NCI-H2227 treated with DMSO at 0.1 percent for 48 hours (cell line): ENCODE data around the gene SPATS2L.
"Not testable (repeated sequence)": the region's sequence is repeated elsewhere in the genome, so short reads cannot be mapped to it uniquely, and the experiment has no call there.

ENCODE experiments used
- DNase-seq: peaks from one replicate; lab custom pipeline; 2025; lab: John Stamatoyannopoulos, UW

The SPATS2L gene

GRCh38 chr2:200320991-200321390 is 14.5 kb downstream of the SPATS2L start:
- DNase-seq = no peak

- DNase-seq = no peak
Observed at GRCh38 chr2:200321780-200322534, 15.5 kb downstream of the SPATS2L start.

DNA sequence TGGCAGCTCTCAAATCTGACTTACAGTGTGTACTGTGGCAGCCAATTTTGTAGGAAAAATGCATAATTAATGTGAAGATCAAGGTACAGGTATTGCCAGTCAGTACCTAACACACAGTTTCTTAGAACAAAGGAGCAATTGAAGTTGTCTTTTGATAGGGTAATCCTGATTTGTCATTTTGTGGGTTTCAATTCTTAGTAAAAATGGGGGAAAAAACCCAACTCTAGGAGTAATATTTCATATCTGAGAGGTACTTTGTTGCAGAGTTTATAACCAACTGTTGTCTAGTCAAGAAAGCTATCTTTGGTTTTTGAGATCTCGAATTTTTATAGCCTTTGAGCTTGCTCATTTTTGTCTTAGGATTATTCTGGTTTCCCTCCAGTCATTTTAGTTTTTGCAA is 16.1 kb downstream of the SPATS2L start:
- DNase-seq = no peak

- no peak for DNase-seq
Observed at GRCh38 chr2:200324362-200324761, 17.9 kb downstream of the SPATS2L start.

GRCh38 chr2:200329384-200329783 is 22.9 kb downstream of the SPATS2L start:
- no peak for DNase-seq

- DNase-seq = no peak
Observed at GRCh38 chr2:200329798-200330197, 23.3 kb downstream of the SPATS2L start.

GRCh38 chr2:200330351-200331060 is 24.0 kb downstream of the SPATS2L start:
- DNase-seq = no peak

DNA sequence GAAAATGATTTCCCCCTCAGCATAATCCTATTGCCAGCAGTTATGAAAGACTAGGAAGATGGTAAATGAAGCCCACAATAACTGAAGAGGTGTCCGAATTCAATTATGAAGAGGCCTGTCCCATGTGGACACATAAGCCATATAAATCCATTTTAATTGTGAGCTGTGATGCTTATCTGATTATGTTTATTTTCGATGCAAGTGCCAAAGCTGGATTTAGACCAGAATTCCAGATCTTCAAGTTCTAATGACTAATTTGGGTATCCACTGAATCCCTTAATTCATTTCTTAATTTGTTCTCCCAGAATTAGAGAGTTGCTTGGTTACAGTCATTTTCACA is 24.5 kb downstream of the SPATS2L start:
- no peak for DNase-seq

- no peak for DNase-seq
Observed at GRCh38 chr2:200335657-200336056, 29.2 kb downstream of the SPATS2L start.

GRCh38 chr2:200336980-200337615 is 30.6 kb downstream of the SPATS2L start:
- no peak for DNase-seq

- no peak for DNase-seq
Observed at GRCh38 chr2:200337621-200338020, 31.1 kb downstream of the SPATS2L start.

DNA sequence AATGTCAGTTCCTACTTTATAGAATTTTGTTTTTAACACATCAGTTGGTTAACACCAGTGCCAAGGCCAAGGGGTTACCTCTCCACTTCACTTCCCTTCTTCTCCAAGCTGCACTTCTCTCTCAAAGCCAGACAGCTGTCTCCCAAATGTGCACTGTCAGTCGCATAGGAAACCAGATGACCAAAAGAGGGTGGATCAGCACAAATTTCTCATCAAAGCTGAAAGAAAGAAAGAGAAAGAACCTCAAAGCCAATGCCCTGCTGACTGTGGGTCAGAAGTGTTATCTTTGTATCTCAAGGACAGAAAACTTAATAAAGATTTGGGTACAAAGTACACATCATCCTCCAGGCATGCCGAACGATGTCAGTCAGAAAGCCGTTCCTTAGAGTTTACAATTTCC is 32.2 kb downstream of the SPATS2L start:
- no peak for DNase-seq

GRCh38 chr2:200340508-200341224 is 34.2 kb downstream of the SPATS2L start:
- peak; percentile 81 for DNase-seq

GRCh38 chr2:200341376-200341775 is 34.9 kb downstream of the SPATS2L start:
- DNase-seq = no peak

- no peak for DNase-seq
Observed at GRCh38 chr2:200342235-200342634, 35.7 kb downstream of the SPATS2L start.

- DNase-seq = no peak
Observed at GRCh38 chr2:200342654-200343053, 36.2 kb downstream of the SPATS2L start.

DNA sequence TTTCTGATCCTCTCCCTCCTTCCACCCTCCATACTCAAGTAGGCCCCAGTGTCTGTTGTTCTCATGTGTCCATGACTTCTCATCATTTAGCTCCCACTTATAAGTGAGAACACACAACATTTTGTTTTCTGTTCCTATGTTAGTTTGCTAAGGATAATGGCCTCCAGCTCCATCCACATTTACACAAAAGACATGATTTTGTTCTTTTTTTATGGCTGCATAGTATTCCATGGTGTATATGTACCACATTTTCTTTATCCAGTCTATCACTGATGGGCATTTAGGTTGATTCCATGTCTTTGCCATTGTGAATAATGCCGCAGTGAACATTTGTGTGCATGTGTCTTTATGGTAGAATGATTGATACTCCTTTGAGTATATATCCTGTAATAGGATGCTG is 37.7 kb downstream of the SPATS2L start:
- DNase-seq = not testable (repeated sequence)

GRCh38 chr2:200345975-200346374 is 39.5 kb downstream of the SPATS2L start:
- peak; percentile 62 for DNase-seq

GRCh38 chr2:200347301-200347700 is 40.8 kb downstream of the SPATS2L start:
- DNase-seq = no peak

DNA sequence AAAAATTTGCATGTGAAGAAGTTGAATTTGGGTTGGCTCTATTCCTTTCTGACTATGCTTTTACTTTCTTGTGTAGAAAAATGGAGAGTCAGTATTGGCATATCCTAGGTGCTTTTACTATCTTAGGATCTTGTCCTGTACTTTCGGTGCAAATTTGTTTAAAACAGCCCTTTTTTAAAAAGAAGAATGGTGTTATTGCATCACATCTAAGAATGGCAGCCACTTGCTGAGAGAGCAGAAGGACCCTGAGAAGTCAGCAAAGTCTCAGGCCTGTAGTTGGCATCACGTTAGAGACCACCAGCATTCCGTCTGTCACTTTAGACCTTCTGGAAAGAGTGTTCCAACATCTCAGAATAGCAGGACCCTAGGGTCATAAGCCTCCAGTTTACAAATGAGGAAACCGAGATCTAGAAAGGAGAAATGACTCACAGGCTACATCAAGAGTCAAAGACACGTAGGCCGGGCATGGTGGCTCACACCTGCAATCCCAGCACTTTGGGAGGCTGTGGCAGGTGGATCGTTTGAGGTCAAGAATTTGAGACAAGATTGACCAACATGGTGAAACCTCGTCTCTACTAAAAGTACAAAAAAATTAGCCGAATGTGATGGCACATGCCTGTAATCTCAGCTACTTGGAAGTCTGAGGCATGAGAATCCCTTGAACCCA is 42.5 kb downstream of the SPATS2L start:
- no peak for DNase-seq

DNA sequence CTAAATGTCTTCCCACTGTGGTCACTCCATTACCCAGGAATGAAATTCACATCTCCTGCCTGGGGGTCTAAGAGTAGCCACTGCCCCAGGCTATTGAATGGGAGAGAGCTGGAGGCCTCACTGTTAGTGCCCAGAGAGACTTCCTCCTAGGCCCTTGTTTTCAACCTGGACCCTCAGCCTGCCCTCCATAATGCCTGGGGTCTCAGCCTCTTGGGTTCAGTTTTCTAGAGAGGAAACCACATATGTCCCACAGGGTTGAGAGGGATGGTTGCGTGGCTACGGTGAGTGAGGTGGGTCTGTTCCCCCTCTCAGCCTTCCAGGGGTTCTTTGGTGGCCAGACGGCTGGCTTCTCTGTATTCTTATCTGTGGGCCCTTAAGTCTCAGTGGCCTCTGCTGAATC is 43.4 kb downstream of the SPATS2L start:
- no peak for DNase-seq

- no peak for DNase-seq
Observed at GRCh38 chr2:200350850-200351285, 44.4 kb downstream of the SPATS2L start.
